ENCODE results near the gene CILP2.

DNA sequence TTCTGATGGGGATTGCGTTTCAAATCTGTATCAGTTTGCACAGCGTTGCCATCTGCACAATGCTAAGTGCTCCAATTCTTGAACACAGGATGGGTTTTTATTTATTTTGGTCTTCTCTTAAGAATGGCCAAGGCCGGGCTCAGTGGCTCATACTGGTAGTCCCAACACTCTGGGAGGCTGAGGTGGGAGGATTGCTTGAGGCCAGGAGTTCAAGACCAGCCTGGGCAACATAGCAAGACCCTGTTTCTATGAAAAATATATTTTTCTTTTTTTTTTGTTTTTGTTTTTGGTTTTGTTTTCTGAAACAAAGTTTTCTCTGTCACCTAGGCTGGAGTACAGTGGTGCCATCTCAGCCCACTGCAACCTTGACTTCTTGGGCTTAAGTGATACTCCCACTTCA is 14.9 kb upstream of the CILP2 start:
- TF ChIP-seq, protein P1, sequence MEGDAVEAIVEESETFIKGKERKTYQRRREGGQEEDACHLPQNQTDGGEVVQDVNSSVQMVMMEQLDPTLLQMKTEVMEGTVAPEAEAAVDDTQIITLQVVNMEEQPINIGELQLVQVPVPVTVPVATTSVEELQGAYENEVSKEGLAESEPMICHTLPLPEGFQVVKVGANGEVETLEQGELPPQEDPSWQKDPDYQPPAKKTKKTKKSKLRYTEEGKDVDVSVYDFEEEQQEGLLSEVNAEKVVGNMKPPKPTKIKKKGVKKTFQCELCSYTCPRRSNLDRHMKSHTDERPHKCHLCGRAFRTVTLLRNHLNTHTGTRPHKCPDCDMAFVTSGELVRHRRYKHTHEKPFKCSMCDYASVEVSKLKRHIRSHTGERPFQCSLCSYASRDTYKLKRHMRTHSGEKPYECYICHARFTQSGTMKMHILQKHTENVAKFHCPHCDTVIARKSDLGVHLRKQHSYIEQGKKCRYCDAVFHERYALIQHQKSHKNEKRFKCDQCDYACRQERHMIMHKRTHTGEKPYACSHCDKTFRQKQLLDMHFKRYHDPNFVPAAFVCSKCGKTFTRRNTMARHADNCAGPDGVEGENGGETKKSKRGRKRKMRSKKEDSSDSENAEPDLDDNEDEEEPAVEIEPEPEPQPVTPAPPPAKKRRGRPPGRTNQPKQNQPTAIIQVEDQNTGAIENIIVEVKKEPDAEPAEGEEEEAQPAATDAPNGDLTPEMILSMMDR (IDR thresholded peaks at IDR 0.05): no peak
- TF ChIP-seq EZH2 (IDR thresholded peaks at IDR 0.05): no peak

All from neural progenitor cell (in vitro differentiated cells).